ENCODE measurements around the gene ARHGEF2.

The ARHGEF2 gene

DNA sequence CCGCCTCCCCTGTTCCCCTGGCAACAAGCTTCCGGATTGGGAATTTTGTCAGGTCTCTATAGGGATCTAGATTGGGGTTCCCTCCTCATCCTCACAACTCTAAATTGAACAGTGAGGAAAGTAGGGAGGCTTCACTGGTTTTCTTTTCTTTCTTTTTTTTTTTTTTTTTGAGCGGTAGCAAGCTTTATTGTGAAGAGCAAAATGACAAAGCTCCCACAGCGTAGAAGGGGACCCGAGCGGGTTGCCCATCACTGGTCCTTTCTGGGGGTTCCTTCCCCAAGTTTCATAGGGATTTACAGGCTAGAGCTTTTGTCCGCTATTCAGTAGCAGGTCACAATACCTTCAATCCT lies 10.3 kb downstream of the ARHGEF2 start:
- Histone ChIP-seq H3K36me3 (ENCODE audit: insufficient read depth, low read length) (peaks cover 53% of the 10 kb centered on the region), H3K27me3 (ENCODE audit: control insufficient read depth in 1 of 2, insufficient read depth in 2 of 2, low read length in 2 of 2) (no peaks in the 10 kb centered on the region), H3K27ac (ENCODE audit: low read depth, low read length) (peak overlapping the region; percentile 13), H3K4me1 (ENCODE audit: insufficient read depth, low read length) (peaks cover 51% of the 10 kb centered on the region), H3K9ac (ENCODE audit: low read length) (no peak overlapping the region), H3K9me3 (ENCODE audit: low read length) (no peaks in the 10 kb centered on the region), H3K4me3 (ENCODE audit: low read depth in 1 of 2, low read length in 2 of 2) (peak overlapping the region in 1 of 2 donors; percentile 24)

DNA sequence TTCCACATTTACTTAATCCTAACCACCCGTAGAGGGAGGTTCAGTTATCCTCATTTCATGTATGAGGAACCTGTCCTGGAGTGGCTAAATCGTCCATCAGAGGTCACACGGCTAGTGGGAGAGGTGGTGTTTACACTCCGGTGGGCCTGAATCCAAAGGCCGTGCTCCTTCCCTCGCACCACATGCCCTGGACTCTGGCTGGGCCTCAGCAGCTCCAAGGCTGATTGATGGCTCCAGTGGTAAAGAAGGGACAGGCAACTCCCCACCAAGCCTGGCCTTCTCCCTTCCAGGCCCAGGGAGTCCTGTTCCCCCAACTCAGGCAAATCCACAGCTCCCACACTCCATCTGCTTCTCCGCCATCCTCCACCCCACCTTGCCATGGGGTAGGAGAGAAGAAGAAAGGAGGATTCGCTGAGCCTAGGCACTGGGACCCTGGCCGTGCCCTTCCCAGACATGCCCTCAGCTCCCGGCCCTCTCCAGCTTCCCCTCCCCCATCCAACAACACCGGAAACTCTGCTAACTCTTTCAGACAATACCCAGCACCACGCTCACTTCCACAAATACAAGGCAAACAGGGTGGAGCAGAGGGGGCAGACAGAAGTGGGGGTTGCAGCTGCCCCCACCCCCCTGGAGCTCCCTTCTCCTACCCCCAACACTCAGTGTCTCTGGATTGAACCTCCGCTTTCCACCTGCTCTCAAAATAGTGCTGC lies 10.9 kb downstream of the ARHGEF2 start:
- H3K4me1 ChIP-seq (ENCODE audit: insufficient read depth, low read length) = peaks cover 51% of the 10 kb centered on the region
- H3K9ac ChIP-seq (ENCODE audit: low read length) = no peak overlapping the region
- peak overlapping the region; percentile 20 for H3K27ac ChIP-seq (ENCODE audit: low read depth, low read length)
- no peaks in the 10 kb centered on the region for H3K9me3 ChIP-seq (ENCODE audit: low read length)
- H3K27me3 ChIP-seq (ENCODE audit: control insufficient read depth in 1 of 2, insufficient read depth in 2 of 2, low read length in 2 of 2) = no peaks in the 10 kb centered on the region
- peak overlapping the region in 1 of 2 donors; percentile 24 for H3K4me3 ChIP-seq (ENCODE audit: low read depth in 1 of 2, low read length in 2 of 2)
- H3K36me3 ChIP-seq (ENCODE audit: insufficient read depth, low read length) = peaks cover 58% of the 10 kb centered on the region

DNA sequence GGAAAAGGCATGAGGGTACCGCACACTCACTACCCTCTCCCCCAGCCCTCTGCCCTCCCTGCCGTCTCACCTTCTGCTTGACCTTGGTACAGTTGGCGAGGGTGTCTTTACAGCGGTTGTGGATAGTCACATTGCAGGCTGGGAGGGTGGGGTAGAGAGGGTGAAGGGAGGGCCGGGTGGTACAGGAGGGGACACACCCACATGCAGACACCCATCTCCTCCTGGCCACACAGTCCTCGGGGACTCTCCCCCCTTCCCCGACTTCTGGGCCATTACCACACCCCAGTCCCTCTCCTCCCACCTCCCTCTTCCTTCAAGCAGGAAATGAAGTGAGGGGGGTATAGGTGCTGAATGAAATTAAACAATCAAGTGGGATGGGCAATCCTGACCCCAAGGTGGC lies 11.6 kb downstream of the ARHGEF2 start:
- Histone ChIP-seq H3K4me1 (ENCODE audit: insufficient read depth, low read length) (peaks cover 48% of the 10 kb centered on the region), H3K4me3 (ENCODE audit: low read depth in 1 of 2, low read length in 2 of 2) (peak overlapping the region in 1 of 2 donors; percentile 24), H3K9ac (ENCODE audit: low read length) (no peak overlapping the region), H3K27ac (ENCODE audit: low read depth, low read length) (peak overlapping the region; percentile 44), H3K9me3 (ENCODE audit: low read length) (no peaks in the 10 kb centered on the region), H3K27me3 (ENCODE audit: control insufficient read depth in 1 of 2, insufficient read depth in 2 of 2, low read length in 2 of 2) (no peaks in the 10 kb centered on the region), H3K36me3 (ENCODE audit: insufficient read depth, low read length) (peaks cover 66% of the 10 kb centered on the region)

DNA sequence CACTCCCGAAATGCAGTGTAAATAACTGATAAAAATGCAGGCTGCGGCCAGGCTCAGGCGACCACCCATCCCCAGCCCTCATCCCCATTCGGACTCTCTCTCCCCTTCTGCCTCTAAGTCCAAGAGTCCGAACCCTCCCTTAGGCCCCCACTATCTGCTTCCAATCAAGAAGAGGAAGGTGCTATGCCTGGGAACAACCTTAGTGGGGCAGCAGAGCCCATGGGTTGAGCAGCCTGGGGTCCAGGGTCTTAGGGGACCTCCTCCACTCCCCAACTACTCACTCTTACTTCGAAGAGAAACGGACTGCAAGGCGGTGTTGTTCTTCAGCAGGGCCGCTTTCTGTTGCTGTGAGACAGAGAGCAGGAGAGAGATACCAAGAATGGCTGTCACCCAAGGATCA lies 12.2 kb downstream of the ARHGEF2 start:
- H3K27me3 ChIP-seq (ENCODE audit: control insufficient read depth in 1 of 2, insufficient read depth in 2 of 2, low read length in 2 of 2) = no peaks in the 10 kb centered on the region
- no peaks in the 10 kb centered on the region for H3K9me3 ChIP-seq (ENCODE audit: low read length)
- peak overlapping the region; percentile 23 for H3K27ac ChIP-seq (ENCODE audit: low read depth, low read length)
- H3K36me3 ChIP-seq (ENCODE audit: insufficient read depth, low read length) = peaks cover 71% of the 10 kb centered on the region
- no peak overlapping the region for H3K9ac ChIP-seq (ENCODE audit: low read length)
- H3K4me3 ChIP-seq (ENCODE audit: low read depth in 1 of 2, low read length in 2 of 2) = no peak overlapping the region
- peaks cover 48% of the 10 kb centered on the region for H3K4me1 ChIP-seq (ENCODE audit: insufficient read depth, low read length)

GRCh38 chr1:155964193-155964592 lies 14.2 kb downstream of the ARHGEF2 start:
- Histone ChIP-seq H3K4me3 (ENCODE audit: low read depth in 1 of 2, low read length in 2 of 2) (no peak overlapping the region), H3K27ac (ENCODE audit: low read depth, low read length) (no peak overlapping the region), H3K9ac (ENCODE audit: low read length) (no peak overlapping the region), H3K9me3 (ENCODE audit: low read length) (no peaks in the 10 kb centered on the region), H3K36me3 (ENCODE audit: insufficient read depth, low read length) (peaks cover 80% of the 10 kb centered on the region), H3K27me3 (ENCODE audit: control insufficient read depth in 1 of 2, insufficient read depth in 2 of 2, low read length in 2 of 2) (no peaks in the 10 kb centered on the region), H3K4me1 (ENCODE audit: insufficient read depth, low read length) (peaks cover 29% of the 10 kb centered on the region)

- Histone ChIP-seq H3K27ac (ENCODE audit: low read depth, low read length) (no peak overlapping the region), H3K9me3 (ENCODE audit: low read length) (no peaks in the 10 kb centered on the region), H3K27me3 (ENCODE audit: control insufficient read depth in 1 of 2, insufficient read depth in 2 of 2, low read length in 2 of 2) (no peaks in the 10 kb centered on the region), H3K4me3 (ENCODE audit: low read depth in 1 of 2, low read length in 2 of 2) (no peak overlapping the region), H3K36me3 (ENCODE audit: insufficient read depth, low read length) (peaks cover 82% of the 10 kb centered on the region), H3K4me1 (ENCODE audit: insufficient read depth, low read length) (peaks cover 15% of the 10 kb centered on the region), H3K9ac (ENCODE audit: low read length) (no peak overlapping the region)
Observed at GRCh38 chr1:155962599-155963211, 15.6 kb downstream of the ARHGEF2 start.

DNA sequence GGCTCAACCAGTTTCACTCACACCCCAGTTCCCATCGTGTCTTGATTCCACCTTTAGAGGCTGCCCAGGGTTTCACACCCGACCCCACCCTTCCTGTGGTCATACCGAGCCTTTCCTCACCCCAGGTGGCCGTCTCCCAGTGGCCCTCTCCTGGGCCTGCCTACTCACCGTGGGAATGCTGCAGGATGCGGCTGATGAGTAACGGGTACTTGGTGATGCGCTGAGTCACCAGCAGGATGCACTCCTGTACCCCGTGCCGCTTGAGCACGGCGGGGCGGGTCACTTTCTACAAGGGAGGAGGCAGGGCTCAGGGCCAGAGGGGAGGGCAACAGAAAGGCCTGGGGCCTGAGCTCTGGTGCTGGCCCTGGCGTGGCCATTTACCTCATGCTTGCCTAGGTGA lies 16.4 kb downstream of the ARHGEF2 start:
- no peaks in the 10 kb centered on the region for H3K9me3 ChIP-seq (ENCODE audit: low read length)
- no peak overlapping the region for H3K4me3 ChIP-seq (ENCODE audit: low read depth in 1 of 2, low read length in 2 of 2)
- peaks cover 7% of the 10 kb centered on the region for H3K4me1 ChIP-seq (ENCODE audit: insufficient read depth, low read length)
- peaks cover 83% of the 10 kb centered on the region for H3K36me3 ChIP-seq (ENCODE audit: insufficient read depth, low read length)
- no peaks in the 10 kb centered on the region for H3K27me3 ChIP-seq (ENCODE audit: control insufficient read depth in 1 of 2, insufficient read depth in 2 of 2, low read length in 2 of 2)
- no peak overlapping the region for H3K27ac ChIP-seq (ENCODE audit: low read depth, low read length)
- H3K9ac ChIP-seq (ENCODE audit: low read length) = no peak overlapping the region

DNA sequence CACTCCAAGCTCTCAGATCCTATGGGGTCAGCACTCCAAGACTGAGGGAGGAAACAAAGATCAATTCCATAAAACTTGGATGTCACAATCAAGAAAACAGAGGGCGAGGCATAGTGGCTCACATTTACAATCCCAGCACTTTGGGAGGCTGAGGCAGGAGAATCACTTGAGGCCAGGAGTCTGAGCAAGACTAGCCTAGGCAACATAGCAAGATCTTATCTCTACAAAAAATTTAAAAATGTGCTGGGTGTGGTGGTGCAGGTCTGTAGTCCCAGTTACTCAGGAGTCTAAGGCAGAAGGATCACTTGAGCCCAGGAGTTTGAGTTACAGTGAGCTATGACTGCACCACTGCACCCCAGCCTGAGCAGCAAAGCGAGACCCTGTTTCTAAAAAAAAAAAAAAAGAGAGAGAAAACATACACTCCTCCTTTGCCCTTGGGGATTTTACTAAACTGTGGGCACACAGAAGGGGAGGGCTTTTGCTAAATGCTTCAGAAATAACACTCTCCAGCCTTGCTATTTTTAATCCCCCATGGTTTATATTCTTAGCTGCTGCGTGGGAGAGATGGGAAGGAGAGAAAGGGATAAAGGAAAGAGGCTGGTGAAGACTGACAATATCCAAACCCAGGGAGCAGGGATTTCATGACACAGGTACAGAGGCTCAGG lies 18.1 kb downstream of the ARHGEF2 start:
- H3K4me1 ChIP-seq (ENCODE audit: insufficient read depth, low read length) = peaks cover 6% of the 10 kb centered on the region
- H3K36me3 ChIP-seq (ENCODE audit: insufficient read depth, low read length) = peaks cover 70% of the 10 kb centered on the region
- no peaks in the 10 kb centered on the region for H3K9me3 ChIP-seq (ENCODE audit: low read length)
- H3K27ac ChIP-seq (ENCODE audit: low read depth, low read length) = peak overlapping the region; percentile 44
- no peak overlapping the region for H3K9ac ChIP-seq (ENCODE audit: low read length)
- no peaks in the 10 kb centered on the region for H3K27me3 ChIP-seq (ENCODE audit: control insufficient read depth in 1 of 2, insufficient read depth in 2 of 2, low read length in 2 of 2)
- no peak overlapping the region for H3K4me3 ChIP-seq (ENCODE audit: low read depth in 1 of 2, low read length in 2 of 2)

- H3K9me3 ChIP-seq (ENCODE audit: low read length) = no peaks in the 10 kb centered on the region
- H3K36me3 ChIP-seq (ENCODE audit: insufficient read depth, low read length) = peaks cover 74% of the 10 kb centered on the region
- H3K4me3 ChIP-seq (ENCODE audit: low read depth in 1 of 2, low read length in 2 of 2) = no peak overlapping the region
- H3K4me1 ChIP-seq (ENCODE audit: insufficient read depth, low read length) = peaks cover under 1% of the 10 kb centered on the region
- no peaks in the 10 kb centered on the region for H3K27me3 ChIP-seq (ENCODE audit: control insufficient read depth in 1 of 2, insufficient read depth in 2 of 2, low read length in 2 of 2)
- H3K9ac ChIP-seq (ENCODE audit: low read length) = no peak overlapping the region
- H3K27ac ChIP-seq (ENCODE audit: low read depth, low read length) = no peak overlapping the region
Observed at GRCh38 chr1:155957411-155957915, 20.9 kb downstream of the ARHGEF2 start.

DNA sequence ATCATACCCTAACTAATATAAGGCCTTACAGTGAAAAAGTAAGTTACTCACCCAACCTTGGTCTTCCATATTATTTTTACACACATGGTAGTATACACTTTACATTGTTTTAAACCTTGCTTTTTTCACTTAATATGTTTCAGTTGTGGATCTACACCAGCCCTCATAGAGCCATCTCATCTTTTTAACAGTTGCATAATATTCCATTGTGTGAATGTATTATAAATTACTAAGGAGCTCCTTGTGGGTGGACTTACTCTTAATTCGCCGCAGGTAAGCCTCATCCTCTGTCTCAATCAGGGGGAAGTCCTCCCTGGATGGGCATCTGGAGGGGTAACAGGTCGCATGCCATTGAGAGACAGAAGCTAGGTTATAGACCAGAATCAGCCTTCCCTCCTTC lies 23.7 kb downstream of the ARHGEF2 start:
- peaks cover 73% of the 10 kb centered on the region for H3K36me3 ChIP-seq (ENCODE audit: insufficient read depth, low read length)
- H3K9me3 ChIP-seq (ENCODE audit: low read length) = no peaks in the 10 kb centered on the region
- H3K4me3 ChIP-seq (ENCODE audit: low read depth in 1 of 2, low read length in 2 of 2) = no peak overlapping the region
- no peaks in the 10 kb centered on the region for H3K4me1 ChIP-seq (ENCODE audit: insufficient read depth, low read length)
- H3K27ac ChIP-seq (ENCODE audit: low read depth, low read length) = no peak overlapping the region
- H3K27me3 ChIP-seq (ENCODE audit: control insufficient read depth in 1 of 2, insufficient read depth in 2 of 2, low read length in 2 of 2) = no peaks in the 10 kb centered on the region
- no peak overlapping the region for H3K9ac ChIP-seq (ENCODE audit: low read length)

- H3K4me3 ChIP-seq (ENCODE audit: low read depth in 1 of 2, low read length in 2 of 2) = no peak overlapping the region
- peaks cover 70% of the 10 kb centered on the region for H3K36me3 ChIP-seq (ENCODE audit: insufficient read depth, low read length)
- H3K27ac ChIP-seq (ENCODE audit: low read depth, low read length) = no peak overlapping the region
- H3K27me3 ChIP-seq (ENCODE audit: control insufficient read depth in 1 of 2, insufficient read depth in 2 of 2, low read length in 2 of 2) = no peaks in the 10 kb centered on the region
- H3K9me3 ChIP-seq (ENCODE audit: low read length) = no peaks in the 10 kb centered on the region
- no peak overlapping the region for H3K9ac ChIP-seq (ENCODE audit: low read length)
- H3K4me1 ChIP-seq (ENCODE audit: insufficient read depth, low read length) = no peaks in the 10 kb centered on the region
Observed at GRCh38 chr1:155952505-155952890, 25.8 kb downstream of the ARHGEF2 start.

Measured in muscle layer of colon (tissue), 2 donors.